Adipocyte (in vitro differentiated cells): ENCODE data around the gene ALKBH5.

ENCODE experiments used
- DNase-seq: peaks from one replicate; pipeline ENCODE4 v3.0.0-alpha.2; 2015; ENCODE audit warnings: low read depth
- H3K27me3 ChIP-seq: replicated peaks from 2 replicates; pipeline ENCODE4 v1.7.0; 2013; ENCODE audit warnings: mild to moderate bottlenecking, low read length, moderate library complexity; ENCODE audit not compliant: control insufficient read depth, insufficient read depth
- H3K36me3 ChIP-seq: 2 replicates; pipeline ENCODE4 v1.7.0; 2013; ENCODE audit warnings: low read length, mild to moderate bottlenecking, moderate library complexity; ENCODE audit not compliant: control insufficient read depth, insufficient read depth, severe bottlenecking
- H3K4me1 ChIP-seq: 2 replicates; pipeline ENCODE4 v1.7.0; 2013; ENCODE audit warnings: mild to moderate bottlenecking, low read length, moderate library complexity; ENCODE audit not compliant: control insufficient read depth, insufficient read depth
- H3K4me3 ChIP-seq: 2 replicates; pipeline ENCODE4 v1.7.0; 2013; ENCODE audit warnings: mild to moderate bottlenecking, low read length, moderate library complexity
- H3K9ac ChIP-seq: 2 replicates; pipeline ENCODE4 v1.7.0; 2013; ENCODE audit warnings: mild to moderate bottlenecking, low read length, moderate library complexity
- H3K9me3 ChIP-seq: 2 replicates; pipeline ENCODE4 v1.7.0; 2013; ENCODE audit warnings: mild to moderate bottlenecking, low read length, moderate library complexity; ENCODE audit not compliant: control insufficient read depth

The ALKBH5 gene

DNA sequence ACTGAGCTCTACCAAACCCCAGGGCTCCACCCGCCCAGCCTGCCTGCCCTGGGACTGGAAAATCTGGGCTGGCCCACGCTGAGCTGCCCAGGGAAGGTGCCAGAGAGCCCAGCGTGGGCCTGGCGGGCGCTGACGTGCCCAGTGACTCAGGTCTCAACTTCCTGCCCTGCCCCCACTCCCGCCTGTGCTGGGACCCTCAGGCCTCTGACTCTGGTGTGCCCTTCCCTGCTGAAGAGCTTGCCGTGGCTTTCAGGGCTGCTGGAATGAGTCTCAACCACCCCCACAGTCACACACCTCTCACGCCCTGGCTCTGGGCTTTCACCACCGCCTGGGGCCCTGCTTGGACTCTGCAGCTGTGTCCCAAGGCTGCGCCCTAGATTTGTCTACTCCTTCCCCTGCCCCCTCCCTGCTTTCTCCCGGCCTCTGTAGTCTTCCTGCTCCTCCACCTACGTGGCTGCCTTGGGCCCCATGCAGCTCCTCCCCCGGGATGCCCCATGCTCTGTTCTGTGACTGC is 52.2 kb downstream of the ALKBH5 start:
- Histone ChIP-seq H3K9me3 (no peaks in the 10 kb centered on the region), H3K4me3 (no peak overlapping the region), H3K9ac (no peak overlapping the region), H3K36me3 (peaks cover 49% of the 10 kb centered on the region), H3K27me3 (no peaks in the 10 kb centered on the region), H3K4me1 (no peaks in the 10 kb centered on the region)
- DNase-seq = peak; percentile 66

DNA sequence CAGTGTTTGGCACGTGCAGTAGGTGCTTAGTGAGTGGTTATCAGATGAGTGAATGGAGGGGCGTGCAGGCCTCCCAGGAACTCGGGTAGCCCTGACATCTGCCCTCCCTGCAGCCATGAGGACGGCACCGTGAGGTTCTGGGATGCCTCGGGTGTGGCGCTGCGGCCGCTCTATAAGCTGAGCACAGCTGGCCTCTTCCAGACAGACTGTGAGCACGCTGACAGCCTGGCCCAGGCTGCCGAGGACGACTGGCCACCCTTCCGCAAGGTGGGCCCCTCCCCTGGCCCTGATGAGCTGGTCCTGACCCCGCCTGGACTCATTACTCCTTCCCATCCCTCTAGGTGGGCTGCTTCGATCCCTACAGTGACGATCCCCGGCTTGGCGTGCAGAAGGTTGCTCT is 52.9 kb downstream of the ALKBH5 start:
- Histone ChIP-seq H3K4me3 (no peak overlapping the region), H3K9ac (no peak overlapping the region), H3K36me3 (peaks cover 49% of the 10 kb centered on the region), H3K9me3 (no peaks in the 10 kb centered on the region), H3K4me1 (no peaks in the 10 kb centered on the region), H3K27me3 (no peaks in the 10 kb centered on the region)
- no peak for DNase-seq

DNA sequence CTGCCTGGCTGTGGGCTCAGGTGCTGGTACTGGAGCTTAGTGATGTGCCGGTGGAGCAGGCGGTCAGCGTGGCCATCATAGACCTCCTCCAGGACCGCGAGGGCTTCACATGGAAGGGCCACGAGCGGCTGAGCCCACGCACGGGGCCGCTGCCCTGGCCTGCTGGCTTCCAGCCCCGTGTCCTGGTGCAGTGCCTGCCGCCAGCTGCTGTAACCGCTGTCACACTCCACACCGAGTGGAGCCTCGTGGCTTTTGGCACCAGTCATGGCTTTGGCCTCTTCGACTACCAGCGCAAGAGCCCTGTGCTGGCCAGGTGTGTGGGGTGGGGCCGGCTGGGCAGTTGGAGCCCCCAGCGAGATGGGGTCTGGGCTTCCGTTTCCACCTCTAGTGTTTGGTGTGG is 53.8 kb downstream of the ALKBH5 start:
- H3K9ac ChIP-seq = no peak overlapping the region
- H3K4me3 ChIP-seq = no peak overlapping the region
- DNase-seq = no peak
- no peaks in the 10 kb centered on the region for H3K9me3 ChIP-seq
- no peaks in the 10 kb centered on the region for H3K4me1 ChIP-seq
- H3K36me3 ChIP-seq = peaks cover 52% of the 10 kb centered on the region
- H3K27me3 ChIP-seq = no peaks in the 10 kb centered on the region

GRCh38 chr17:18238299-18238698 is 54.7 kb downstream of the ALKBH5 start:
- no peak for DNase-seq
- Histone ChIP-seq H3K4me1 (no peaks in the 10 kb centered on the region), H3K36me3 (peaks cover 50% of the 10 kb centered on the region), H3K4me3 (no peak overlapping the region), H3K9ac (no peak overlapping the region), H3K27me3 (no peaks in the 10 kb centered on the region), H3K9me3 (no peaks in the 10 kb centered on the region)

DNA sequence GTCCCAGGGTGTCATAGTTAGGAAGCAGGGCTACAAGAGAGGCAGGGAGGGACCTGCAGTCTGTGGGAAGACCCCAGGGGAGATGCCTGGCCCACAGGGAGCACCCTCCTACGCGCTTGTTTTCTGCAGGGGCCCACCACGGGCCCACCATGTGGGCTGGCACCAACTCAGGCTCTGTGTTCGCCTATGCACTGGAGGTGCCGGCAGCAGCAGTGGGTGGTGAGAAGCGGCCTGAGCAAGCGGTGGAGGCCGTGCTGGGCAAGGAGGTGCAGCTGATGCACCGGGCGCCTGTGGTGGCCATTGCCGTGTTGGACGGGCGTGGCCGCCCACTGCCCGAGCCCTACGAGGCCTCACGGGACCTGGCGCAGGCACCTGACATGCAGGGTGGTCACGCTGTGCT is 56.8 kb downstream of the ALKBH5 start:
- Histone ChIP-seq H3K9me3 (no peaks in the 10 kb centered on the region), H3K4me1 (no peaks in the 10 kb centered on the region), H3K9ac (no peak overlapping the region), H3K36me3 (peaks cover 45% of the 10 kb centered on the region), H3K27me3 (no peaks in the 10 kb centered on the region), H3K4me3 (no peak overlapping the region)
- DNase-seq = no peak

GRCh38 chr17:18241229-18241871 is 57.7 kb downstream of the ALKBH5 start:
- DNase-seq = no peak
- H3K4me3 ChIP-seq = no peak overlapping the region
- H3K9me3 ChIP-seq = no peaks in the 10 kb centered on the region
- peaks cover 46% of the 10 kb centered on the region for H3K36me3 ChIP-seq
- no peaks in the 10 kb centered on the region for H3K27me3 ChIP-seq
- H3K4me1 ChIP-seq = no peaks in the 10 kb centered on the region
- no peak overlapping the region for H3K9ac ChIP-seq

DNA sequence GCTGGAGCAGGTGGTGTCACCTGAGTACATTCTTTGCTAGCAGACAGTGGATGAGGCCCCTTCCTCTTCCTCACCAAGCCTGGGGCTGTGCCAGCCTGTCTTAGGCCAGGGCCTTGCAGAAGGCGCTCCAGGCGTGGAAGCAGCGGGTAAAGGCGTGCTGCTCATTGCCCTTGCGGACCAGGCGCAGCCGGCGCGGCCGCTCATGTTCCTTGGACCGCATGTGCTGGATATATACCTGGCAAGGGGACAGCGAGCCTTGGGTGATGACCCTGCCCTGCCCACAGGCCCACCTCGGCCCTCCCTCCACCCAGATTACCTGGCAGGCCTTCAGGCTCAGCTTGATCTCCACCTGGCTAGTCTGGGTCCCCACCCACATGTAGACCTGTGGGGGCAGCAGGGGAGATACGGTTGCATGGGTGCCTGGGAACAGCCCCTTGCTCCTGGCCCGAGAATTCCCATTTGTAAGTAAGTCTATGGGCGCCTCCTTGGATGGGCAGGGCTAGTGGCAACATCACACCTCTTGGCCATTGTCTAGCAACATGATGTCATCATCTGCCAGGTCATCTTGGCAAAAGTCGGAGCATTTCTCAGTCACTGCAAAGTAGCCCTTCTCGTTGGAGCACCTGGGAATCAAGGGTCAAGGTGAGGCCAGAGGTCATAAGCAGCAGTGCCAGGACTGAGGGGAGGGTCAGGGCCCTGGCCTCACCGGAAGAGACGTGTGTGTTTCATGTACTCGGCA is 61.6 kb downstream of the ALKBH5 start:
- Histone ChIP-seq H3K4me3 (no peak overlapping the region), H3K4me1 (peaks cover 5% of the 10 kb centered on the region), H3K9me3 (no peaks in the 10 kb centered on the region), H3K36me3 (peaks cover 57% of the 10 kb centered on the region), H3K9ac (no peak overlapping the region), H3K27me3 (no peaks in the 10 kb centered on the region)
- DNase-seq = no peak

- peaks cover 67% of the 10 kb centered on the region for H3K36me3 ChIP-seq
- H3K27me3 ChIP-seq = no peaks in the 10 kb centered on the region
- peaks cover 5% of the 10 kb centered on the region for H3K4me1 ChIP-seq
- H3K9me3 ChIP-seq = no peaks in the 10 kb centered on the region
- H3K9ac ChIP-seq = no peak overlapping the region
- H3K4me3 ChIP-seq = no peak overlapping the region
- no peak for DNase-seq
Observed at GRCh38 chr17:18246109-18246725, 62.6 kb downstream of the ALKBH5 start.

DNA sequence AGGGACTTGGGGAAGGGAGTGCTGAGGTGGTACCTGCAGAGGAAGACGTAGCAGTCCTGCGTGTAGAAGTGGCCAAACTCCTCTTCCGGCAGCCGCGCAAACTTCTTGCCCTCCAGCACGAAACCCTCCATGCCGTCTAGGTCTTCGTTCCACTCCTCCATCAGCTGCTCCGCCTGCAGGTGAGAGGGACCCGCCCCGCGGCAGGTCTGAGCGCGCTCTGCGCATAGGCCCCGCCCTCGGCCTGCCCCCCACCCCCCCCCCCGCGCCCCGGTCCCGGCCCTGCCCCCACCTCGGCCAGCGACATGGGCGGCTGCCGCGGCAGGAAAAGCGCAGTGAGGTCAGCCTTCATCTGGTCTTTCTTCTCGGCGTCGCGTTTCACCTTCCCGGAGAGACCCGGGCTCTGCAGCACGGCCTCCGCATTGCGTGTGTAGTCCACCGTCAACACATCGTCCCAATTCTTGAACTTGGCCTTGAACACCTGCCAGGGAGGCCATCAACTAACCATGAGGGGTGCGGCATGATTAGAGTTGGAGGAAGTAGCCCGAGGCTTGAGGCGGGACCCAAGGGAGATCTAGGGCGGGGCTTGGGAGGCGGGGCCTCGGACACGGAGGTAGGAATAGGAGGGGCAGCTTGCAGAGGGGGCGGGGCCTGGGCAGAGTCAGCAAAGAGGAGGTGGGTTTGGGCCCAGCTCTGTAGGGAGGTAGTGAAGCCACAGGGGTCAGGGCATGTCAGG is 63.4 kb downstream of the ALKBH5 start:
- Histone ChIP-seq H3K27me3 (no peaks in the 10 kb centered on the region), H3K4me1 (peaks cover 5% of the 10 kb centered on the region), H3K9ac (no peak overlapping the region), H3K9me3 (no peaks in the 10 kb centered on the region), H3K4me3 (no peak overlapping the region), H3K36me3 (peaks cover 70% of the 10 kb centered on the region)
- DNase-seq = peak; percentile 45

DNA sequence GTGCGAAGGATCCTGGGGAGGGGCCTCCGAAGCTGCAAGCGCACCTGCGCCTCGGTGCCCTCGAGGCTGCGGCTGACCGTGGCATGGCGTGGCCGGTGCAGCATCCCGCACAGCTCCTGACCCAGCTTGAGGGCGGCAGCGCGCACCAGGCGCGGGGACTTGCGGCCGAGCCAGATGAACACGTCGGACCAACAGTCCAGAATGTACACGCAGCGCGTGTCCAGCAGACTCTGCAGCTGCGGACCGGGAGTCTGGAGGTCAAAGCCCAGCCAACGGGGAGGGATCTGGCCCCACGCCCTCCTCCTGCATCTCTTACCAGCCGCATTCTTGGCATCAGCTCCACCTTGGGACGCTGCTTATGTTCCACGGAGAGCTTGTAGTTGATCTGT is 64.0 kb downstream of the ALKBH5 start:
- Histone ChIP-seq H3K4me1 (peaks cover 5% of the 10 kb centered on the region), H3K36me3 (peaks cover 74% of the 10 kb centered on the region), H3K27me3 (no peaks in the 10 kb centered on the region), H3K9me3 (no peaks in the 10 kb centered on the region), H3K4me3 (no peak overlapping the region), H3K9ac (no peak overlapping the region)
- DNase-seq = no peak

- Histone ChIP-seq H3K36me3 (peaks cover 81% of the 10 kb centered on the region), H3K9ac (no peak overlapping the region), H3K27me3 (no peaks in the 10 kb centered on the region), H3K9me3 (no peaks in the 10 kb centered on the region), H3K4me1 (peaks cover 5% of the 10 kb centered on the region), H3K4me3 (no peak overlapping the region)
- peak; percentile 79 for DNase-seq
Observed at GRCh38 chr17:18248300-18248731, 64.7 kb downstream of the ALKBH5 start.
